SK-N-SH (cell line): ENCODE data around the gene ZMYM1. TPM values are rescaled to one million over a fixed set of nuclear protein-coding genes. Genes with fewer than 3 reads are reported as not detected.

Source experiments
- CTCF ChIA-PET: fragments of 300-600, 350-600 bp; formaldehyde crosslinking; extraction: SDS; loops from one replicate; lab custom pipeline; 2021; lab: Yijun Ruan, JAX
- POLR2A ChIA-PET: fragments of 350-600 bp; sonication (Branson Sonifier 250); formaldehyde crosslinking; extraction: SDS; loops from one replicate; lab custom pipeline; 2020; ENCODE audit warnings: antibody characterized with exemption, inconsistent platforms; lab: Yijun Ruan, JAX
- DNase-seq: peaks from one replicate; pipeline ENCODE4 v3.0.0; 2012
- H2AFZ ChIP-seq: fragments of 200-600 bp; sonication (generic); 2 replicates; pipeline ENCODE4 v1.8.1; 2016; ENCODE audit warnings: antibody characterized with exemption, mild to moderate bottlenecking, low read depth
- H3F3A ChIP-seq: fragments of 200-600 bp; sonication (generic); replicated peaks from 2 replicates; pipeline ENCODE3; 2016; ENCODE audit warnings: antibody characterized with exemption, mild to moderate bottlenecking; ENCODE audit not compliant: insufficient read depth
- H3K27ac ChIP-seq, 2 experiments: fragments of 200-500 bp in 1 of 2; fragments of 200-600 bp in 1 of 2; sonication (Bioruptor generic) in 1 of 2; sonication (generic), shearing (Covaris generic) in 1 of 2; 2 replicates each; pipeline versions ENCODE4 v1.5.1 to v1.6.1; 2014 to 2016; ENCODE audit warnings: low read depth in 2 of 2, inconsistent platforms in 1 of 2, low read length in 1 of 2, mild to moderate bottlenecking in 1 of 2, mixed read lengths in 1 of 2
- H3K27me3 ChIP-seq: fragments of 200-600 bp; sonication (generic), shearing (Covaris generic); 2 replicates; pipeline ENCODE4 v1.6.1; 2016; ENCODE audit warnings: mixed run types; ENCODE audit not compliant: insufficient read depth
- H3K36me3 ChIP-seq, 2 experiments: fragments of 200-500 bp in 1 of 2; fragments of 200-600 bp in 1 of 2; sonication (Bioruptor generic) in 1 of 2; sonication (generic) in 1 of 2; replicated peaks in 1 of 2; 2 replicates each; pipeline versions ENCODE3 to v1.5.1; 2014 to 2016; ENCODE audit warnings: low read length in 1 of 2, mild to moderate bottlenecking in 1 of 2; ENCODE audit not compliant: insufficient read depth in 2 of 2, control insufficient read depth in 1 of 2
- H3K4me1 ChIP-seq, 2 experiments: fragments of 200-500 bp in 1 of 2; fragments of 200-600 bp in 1 of 2; sonication (Bioruptor generic) in 1 of 2; sonication (generic), shearing (Covaris generic) in 1 of 2; 2 replicates each; pipeline versions ENCODE4 v1.5.1 to v1.6.1; 2014 to 2016; ENCODE audit warnings: low read depth in 1 of 2, low read length in 1 of 2, mixed run types in 1 of 2; ENCODE audit not compliant: insufficient read depth in 2 of 2, control insufficient read depth in 1 of 2
- H3K4me2 ChIP-seq: fragments of 200-600 bp; sonication (generic), shearing (Covaris generic); 2 replicates; pipeline ENCODE4 v1.6.1; 2017; ENCODE audit warnings: mixed run types
- H3K4me3 ChIP-seq, 2 experiments: fragments of 200-500 bp in 1 of 2; fragments of 200-600 bp in 1 of 2; sonication (Bioruptor generic) in 1 of 2; sonication (generic), shearing (Covaris generic) in 1 of 2; 2 replicates each; pipeline versions ENCODE4 v1.5.1 to v1.8.1; 2014 to 2016; ENCODE audit warnings: low read depth in 2 of 2, inconsistent platforms in 1 of 2, low read length in 1 of 2, mild to moderate bottlenecking in 1 of 2, mixed read lengths in 1 of 2, moderate library complexity in 1 of 2
- H3K79me2 ChIP-seq: fragments of 200-600 bp; sonication (generic); 2 replicates; pipeline ENCODE4 v1.8.1; 2017; ENCODE audit warnings: mild to moderate bottlenecking; ENCODE audit not compliant: insufficient read depth
- H3K9ac ChIP-seq: fragments of 200-600 bp; sonication (generic); 2 replicates; pipeline ENCODE4 v1.6.1; 2017; ENCODE audit warnings: mixed run types
- H3K9me2 ChIP-seq: fragments of 200-600 bp; sonication (generic); 2 replicates; pipeline ENCODE4 v1.6.1; 2017; ENCODE audit warnings: mixed run types
- H3K9me3 ChIP-seq: fragments of 200-600 bp; sonication (generic); 2 replicates; pipeline ENCODE4 v1.6.1; 2017; ENCODE audit warnings: mixed run types, mild to moderate bottlenecking, moderate library complexity
- H4K20me1 ChIP-seq: fragments of 200-600 bp; sonication (generic); 2 replicates; pipeline ENCODE4 v1.6.1; 2017; ENCODE audit warnings: mild to moderate bottlenecking, mixed run types; ENCODE audit not compliant: insufficient read depth
- CHD2 ChIP-seq: fragments of 150-350 bp; IDR thresholded peaks from 2 replicates; pipeline ENCODE4 v1.6.1; 2018; ENCODE audit warnings: low read length; ENCODE audit not compliant: partially characterized antibody
- EP300 ChIP-seq, 2 experiments: IDR thresholded peaks; 2 replicates each; pipeline versions ENCODE4 v1.4.0 to v1.6.1; 2012; ENCODE audit warnings: borderline replicate concordance in 1 of 2, low read depth in 1 of 2, low read length in 1 of 2
- FOXM1 ChIP-seq: IDR thresholded peaks from 2 replicates; pipeline ENCODE4 v1.4.0; 2012; ENCODE audit warnings: low read depth, mild to moderate bottlenecking
- GABPA ChIP-seq: IDR thresholded peaks from 2 replicates; pipeline ENCODE4 v1.4.0; 2012; ENCODE audit warnings: low read depth, mild to moderate bottlenecking
- JUND ChIP-seq: IDR thresholded peaks from 2 replicates; pipeline ENCODE4 v1.4.0; 2012
- NFIC ChIP-seq: IDR thresholded peaks from 2 replicates; pipeline ENCODE4 v1.4.0; 2012; ENCODE audit warnings: borderline replicate concordance
- POLR2AphosphoS5 ChIP-seq: IDR thresholded peaks from 2 replicates; pipeline ENCODE4 v1.6.1; 2012; ENCODE audit warnings: low read depth, low read length
- RFX5 ChIP-seq: IDR thresholded peaks from 2 replicates; pipeline ENCODE4 v1.6.1; 2012; ENCODE audit warnings: mild to moderate bottlenecking, improper control_type of control experiment, low read length
- RXRA ChIP-seq: IDR thresholded peaks from 2 replicates; pipeline ENCODE4 v1.4.0; 2012; ENCODE audit warnings: low read depth, mild to moderate bottlenecking, borderline replicate concordance
- SIN3A ChIP-seq: IDR thresholded peaks from 2 replicates; pipeline ENCODE4 v1.6.1; 2012; ENCODE audit warnings: low read depth, mild to moderate bottlenecking, low read length, moderate library complexity, borderline replicate concordance
- TAF1 ChIP-seq: IDR thresholded peaks from 2 replicates; pipeline ENCODE4 v1.6.1; 2012; ENCODE audit warnings: low read depth, mild to moderate bottlenecking, low read length, moderate library complexity, borderline replicate concordance
- TCF12 ChIP-seq: IDR thresholded peaks from 2 replicates; pipeline ENCODE4 v1.4.0; 2012
- TEAD4 ChIP-seq: IDR thresholded peaks from 2 replicates; pipeline ENCODE4 v1.4.0; 2012; ENCODE audit warnings: mild to moderate bottlenecking, borderline replicate concordance; ENCODE audit not compliant: insufficient read depth
- YY1 ChIP-seq: IDR thresholded peaks from 2 replicates; pipeline ENCODE4 v1.4.0; 2012; ENCODE audit warnings: low read depth, mild to moderate bottlenecking
- polyA plus RNA-seq, 3 experiments: library from polyadenylated mRNA; depleted of rRNA; stranded (reverse); fragments of >200 nt; gene quantifications; 2 replicates each; pipeline ENCODE4 v1.2.3, GENCODE V29; 2012
- TF ChIP-seq, protein P1 (sequence below): IDR thresholded peaks from 2 replicates; pipeline ENCODE4; 2012
- TF ChIP-seq, protein P2 (sequence below): IDR thresholded peaks from 2 replicates; pipeline ENCODE4 v1.4.0; 2012; ENCODE audit warnings: low read depth, borderline replicate concordance
- TF ChIP-seq, protein P3 (sequence below): fragments of 150-350 bp; IDR thresholded peaks from 2 replicates; pipeline ENCODE4 v1.6.1; 2017; ENCODE audit warnings: antibody characterized with exemption, low read length, low read depth, borderline replicate concordance
- TF ChIP-seq, protein P4 (sequence below): IDR thresholded peaks from 2 replicates; pipeline ENCODE4 v1.4.0; 2012; ENCODE audit warnings: low read depth, borderline replicate concordance

ZMYM1 gene
- polyA plus RNA-seq, 1 of the 3 experiments (the other 2 are of a cell fraction), result 4.1 TPM

DNA sequence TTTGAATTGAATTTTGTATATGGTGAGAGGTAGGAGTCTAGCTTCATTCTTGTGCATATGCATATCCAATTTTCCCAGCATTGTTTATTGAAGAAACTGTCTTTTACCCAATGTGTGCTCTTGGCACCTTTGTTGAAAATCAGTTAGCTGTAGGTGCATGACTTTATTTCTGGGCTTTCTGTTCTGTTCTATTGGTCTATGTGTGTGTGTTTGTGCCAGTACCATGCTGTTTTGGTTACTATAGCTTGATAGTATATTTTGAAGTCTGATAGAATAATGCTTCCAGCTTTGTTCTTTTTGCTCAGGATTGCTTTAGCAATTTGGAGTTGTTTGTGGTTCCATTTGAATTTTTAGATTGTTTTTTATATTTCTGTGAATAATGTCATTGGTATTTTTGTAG lies 9.4 kb upstream of the ZMYM1 start:
- ChIA-PET CTCF (no interaction called here), POLR2A (no interaction called here)
- H2AFZ ChIP-seq, result no peak overlapping the region
- no peaks in the 10 kb centered on the region for H3K79me2 ChIP-seq
- no peak overlapping the region for H3K4me3 ChIP-seq
- no peak overlapping the region for H3K27ac ChIP-seq
- DNase-seq, result no peak
- no peaks in the 10 kb centered on the region for H3K36me3 ChIP-seq
- H3K9me3 ChIP-seq, result no peaks in the 10 kb centered on the region
- no peaks in the 10 kb centered on the region for H4K20me1 ChIP-seq
- H3K9me2 ChIP-seq, result no peaks in the 10 kb centered on the region
- H3K4me1 ChIP-seq, result no peaks in the 10 kb centered on the region
- H3K9ac ChIP-seq, result no peak overlapping the region
- TF ChIP-seq, protein P1, sequence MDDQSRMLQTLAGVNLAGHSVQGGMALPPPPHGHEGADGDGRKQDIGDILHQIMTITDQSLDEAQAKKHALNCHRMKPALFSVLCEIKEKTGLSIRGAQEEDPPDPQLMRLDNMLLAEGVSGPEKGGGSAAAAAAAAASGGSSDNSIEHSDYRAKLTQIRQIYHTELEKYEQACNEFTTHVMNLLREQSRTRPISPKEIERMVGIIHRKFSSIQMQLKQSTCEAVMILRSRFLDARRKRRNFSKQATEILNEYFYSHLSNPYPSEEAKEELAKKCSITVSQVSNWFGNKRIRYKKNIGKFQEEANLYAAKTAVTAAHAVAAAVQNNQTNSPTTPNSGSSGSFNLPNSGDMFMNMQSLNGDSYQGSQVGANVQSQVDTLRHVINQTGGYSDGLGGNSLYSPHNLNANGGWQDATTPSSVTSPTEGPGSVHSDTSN, result no peak
- TF ChIP-seq, protein P2, sequence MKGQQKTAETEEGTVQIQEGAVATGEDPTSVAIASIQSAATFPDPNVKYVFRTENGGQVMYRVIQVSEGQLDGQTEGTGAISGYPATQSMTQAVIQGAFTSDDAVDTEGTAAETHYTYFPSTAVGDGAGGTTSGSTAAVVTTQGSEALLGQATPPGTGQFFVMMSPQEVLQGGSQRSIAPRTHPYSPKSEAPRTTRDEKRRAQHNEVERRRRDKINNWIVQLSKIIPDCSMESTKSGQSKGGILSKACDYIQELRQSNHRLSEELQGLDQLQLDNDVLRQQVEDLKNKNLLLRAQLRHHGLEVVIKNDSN, result no peak
- TF ChIP-seq TEAD4 (no peak), RFX5 (no peak), CHD2 (no peak), JUND (no peak), GABPA (no peak), RXRA (no peak), FOXM1 (no peak), YY1 (no peak), EP300 (IDR thresholded peaks at IDR 0.05; ENCODE audit: borderline replicate concordance in 1 of 2, low read depth in 1 of 2, low read length in 1 of 2) (no peak), SIN3A (no peak), TAF1 (no peak), TCF12 (no peak), POLR2AphosphoS5 (no peak), NFIC (no peak)
- TF ChIP-seq, protein P3, sequence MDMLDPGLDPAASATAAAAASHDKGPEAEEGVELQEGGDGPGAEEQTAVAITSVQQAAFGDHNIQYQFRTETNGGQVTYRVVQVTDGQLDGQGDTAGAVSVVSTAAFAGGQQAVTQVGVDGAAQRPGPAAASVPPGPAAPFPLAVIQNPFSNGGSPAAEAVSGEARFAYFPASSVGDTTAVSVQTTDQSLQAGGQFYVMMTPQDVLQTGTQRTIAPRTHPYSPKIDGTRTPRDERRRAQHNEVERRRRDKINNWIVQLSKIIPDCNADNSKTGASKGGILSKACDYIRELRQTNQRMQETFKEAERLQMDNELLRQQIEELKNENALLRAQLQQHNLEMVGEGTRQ, result no peak
- TF ChIP-seq, protein P4, sequence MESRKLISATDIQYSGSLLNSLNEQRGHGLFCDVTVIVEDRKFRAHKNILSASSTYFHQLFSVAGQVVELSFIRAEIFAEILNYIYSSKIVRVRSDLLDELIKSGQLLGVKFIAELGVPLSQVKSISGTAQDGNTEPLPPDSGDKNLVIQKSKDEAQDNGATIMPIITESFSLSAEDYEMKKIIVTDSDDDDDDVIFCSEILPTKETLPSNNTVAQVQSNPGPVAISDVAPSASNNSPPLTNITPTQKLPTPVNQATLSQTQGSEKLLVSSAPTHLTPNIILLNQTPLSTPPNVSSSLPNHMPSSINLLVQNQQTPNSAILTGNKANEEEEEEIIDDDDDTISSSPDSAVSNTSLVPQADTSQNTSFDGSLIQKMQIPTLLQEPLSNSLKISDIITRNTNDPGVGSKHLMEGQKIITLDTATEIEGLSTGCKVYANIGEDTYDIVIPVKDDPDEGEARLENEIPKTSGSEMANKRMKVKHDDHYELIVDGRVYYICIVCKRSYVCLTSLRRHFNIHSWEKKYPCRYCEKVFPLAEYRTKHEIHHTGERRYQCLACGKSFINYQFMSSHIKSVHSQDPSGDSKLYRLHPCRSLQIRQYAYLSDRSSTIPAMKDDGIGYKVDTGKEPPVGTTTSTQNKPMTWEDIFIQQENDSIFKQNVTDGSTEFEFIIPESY, result no peak
- peaks cover 4% of the 10 kb centered on the region for H3F3A ChIP-seq
- H3K27me3 ChIP-seq, result no peaks in the 10 kb centered on the region; the same call in 1 of the 2 replicates
- no peak overlapping the region for H3K4me2 ChIP-seq
